ENCODE measurements around the gene TLE3.
"Not testable (repeated sequence)": the region's sequence is repeated elsewhere in the genome, so short reads cannot be mapped to it uniquely, and the experiment has no call there.

Gene TLE3

GRCh38 chr15:70137967-70138366 is 40.2 kb upstream of the TLE3 start:
- no peaks in the 10 kb centered on the region for H3F3A ChIP-seq (ENCODE audit: insufficient read depth)
- H3K79me2 ChIP-seq (ENCODE audit: insufficient read depth, low read length): no peaks in the 10 kb centered on the region
- no peaks in the 10 kb centered on the region for H3K9me2 ChIP-seq (replicated peaks; ENCODE audit: insufficient read depth, low read length)
- H3K27me3 ChIP-seq (ENCODE audit: low read length): no peaks in the 10 kb centered on the region
- no peak overlapping the region for H3K9ac ChIP-seq (ENCODE audit: low read length)
- H3K4me2 ChIP-seq (ENCODE audit: low read depth, low read length, poor library complexity, severe bottlenecking): no peak overlapping the region
- H3K9me3 ChIP-seq (ENCODE audit: insufficient read depth, low read length): no peaks in the 10 kb centered on the region
- TF ChIP-seq CTCF (IDR thresholded peaks at IDR 0.05; ENCODE audit: insufficient read depth, low read length, poor library complexity, severe bottlenecking) (no peak), EZH2phosphoT487 (conservative IDR thresholded peaks at IDR 0.05; ENCODE audit: low read length) (no peak)
- H3K27ac ChIP-seq (ENCODE audit: low read depth, low read length): no peak overlapping the region
- no peaks in the 10 kb centered on the region for H3K36me3 ChIP-seq (ENCODE audit: low read length)
- no peaks in the 10 kb centered on the region for H4K20me1 ChIP-seq (ENCODE audit: low read depth, low read length)
- no peak overlapping the region for H2AFZ ChIP-seq (ENCODE audit: low read depth, low read length, severe bottlenecking)
- H3K4me3 ChIP-seq (ENCODE audit: insufficient read depth, low read length, poor library complexity, severe bottlenecking): no peak overlapping the region

- H3K27me3 ChIP-seq (ENCODE audit: low read length); H4K20me1 ChIP-seq (ENCODE audit: low read depth, low read length); H3K4me2 ChIP-seq (ENCODE audit: low read depth, low read length, poor library complexity, severe bottlenecking); H2AFZ ChIP-seq (ENCODE audit: low read depth, low read length, severe bottlenecking); H3K9ac ChIP-seq (ENCODE audit: low read length); H3K27ac ChIP-seq (ENCODE audit: low read depth, low read length); H3K79me2 ChIP-seq (ENCODE audit: insufficient read depth, low read length); H3K36me3 ChIP-seq (ENCODE audit: low read length); H3K4me3 ChIP-seq (ENCODE audit: insufficient read depth, low read length, poor library complexity, severe bottlenecking); H3F3A ChIP-seq (ENCODE audit: insufficient read depth); H3K9me2 ChIP-seq (replicated peaks; ENCODE audit: insufficient read depth, low read length); H3K9me3 ChIP-seq (ENCODE audit: insufficient read depth, low read length): not testable (repeated sequence)
Measured at GRCh38 chr15:70137021-70137420, 39.3 kb upstream of the TLE3 start.

GRCh38 chr15:70133781-70134421 is 36.2 kb upstream of the TLE3 start:
- Histone ChIP-seq H3K9me2 (replicated peaks; ENCODE audit: insufficient read depth, low read length) (no peaks in the 10 kb centered on the region), H3K4me3 (ENCODE audit: insufficient read depth, low read length, poor library complexity, severe bottlenecking) (no peak overlapping the region), H2AFZ (ENCODE audit: low read depth, low read length, severe bottlenecking) (no peak overlapping the region), H3K27me3 (ENCODE audit: low read length) (no peaks in the 10 kb centered on the region), H3K79me2 (ENCODE audit: insufficient read depth, low read length) (no peaks in the 10 kb centered on the region), H3K4me2 (ENCODE audit: low read depth, low read length, poor library complexity, severe bottlenecking) (no peak overlapping the region), H3K36me3 (ENCODE audit: low read length) (no peaks in the 10 kb centered on the region), H3K27ac (ENCODE audit: low read depth, low read length) (no peak overlapping the region), H3F3A (ENCODE audit: insufficient read depth) (no peaks in the 10 kb centered on the region), H3K9ac (ENCODE audit: low read length) (no peak overlapping the region), H3K9me3 (ENCODE audit: insufficient read depth, low read length) (no peaks in the 10 kb centered on the region), H4K20me1 (ENCODE audit: low read depth, low read length) (no peaks in the 10 kb centered on the region)
- no peak for TF ChIP-seq EZH2phosphoT487 (conservative IDR thresholded peaks at IDR 0.05; ENCODE audit: low read length)
- no peak for TF ChIP-seq CTCF (IDR thresholded peaks at IDR 0.05; ENCODE audit: insufficient read depth, low read length, poor library complexity, severe bottlenecking)

- no peaks in the 10 kb centered on the region for H3F3A ChIP-seq (ENCODE audit: insufficient read depth)
- H3K36me3 ChIP-seq (ENCODE audit: low read length): no peaks in the 10 kb centered on the region
- no peak overlapping the region for H3K27ac ChIP-seq (ENCODE audit: low read depth, low read length)
- no peaks in the 10 kb centered on the region for H3K79me2 ChIP-seq (ENCODE audit: insufficient read depth, low read length)
- no peaks in the 10 kb centered on the region for H3K9me2 ChIP-seq (replicated peaks; ENCODE audit: insufficient read depth, low read length)
- no peaks in the 10 kb centered on the region for H3K9me3 ChIP-seq (ENCODE audit: insufficient read depth, low read length)
- H3K9ac ChIP-seq (ENCODE audit: low read length): no peak overlapping the region
- TF ChIP-seq CTCF (IDR thresholded peaks at IDR 0.05; ENCODE audit: insufficient read depth, low read length, poor library complexity, severe bottlenecking) (no peak), EZH2phosphoT487 (conservative IDR thresholded peaks at IDR 0.05; ENCODE audit: low read length) (no peak)
- no peaks in the 10 kb centered on the region for H3K27me3 ChIP-seq (ENCODE audit: low read length)
- H3K4me3 ChIP-seq (ENCODE audit: insufficient read depth, low read length, poor library complexity, severe bottlenecking): no peak overlapping the region
- H3K4me2 ChIP-seq (ENCODE audit: low read depth, low read length, poor library complexity, severe bottlenecking): no peak overlapping the region
- no peaks in the 10 kb centered on the region for H4K20me1 ChIP-seq (ENCODE audit: low read depth, low read length)
- no peak overlapping the region for H2AFZ ChIP-seq (ENCODE audit: low read depth, low read length, severe bottlenecking)
Measured at GRCh38 chr15:70133296-70133695, 35.6 kb upstream of the TLE3 start.
